DND-41 (cell line): ENCODE data around the gene TNFRSF8.

ENCODE experiments used
- ATAC-seq: fragments of 200-7000 bp; cut with Tn5 transposase; 3 replicates; pipeline ENCODE4 v1.9.1; 2021; ENCODE audit warnings: low read depth; ENCODE audit not compliant: insufficient read depth
- DNase-seq: peaks from one replicate; pipeline ENCODE4 v3.0.0-alpha.2; 2020
- H2AFZ ChIP-seq: 2 replicates; pipeline ENCODE4 v1.6.0; 2012; ENCODE audit warnings: low read depth, low read length
- H3K27ac ChIP-seq: 2 replicates; pipeline ENCODE4 v1.5.1; 2012; ENCODE audit warnings: low read length, inconsistent platforms
- H3K27me3 ChIP-seq: fragments of 200-600 bp; sonication (generic); 2 replicates; pipeline ENCODE4 v1.6.0; 2012; ENCODE audit warnings: low read length, mild to moderate bottlenecking, inconsistent platforms; ENCODE audit not compliant: insufficient read depth, poor library complexity
- H3K36me3 ChIP-seq: 2 replicates; pipeline ENCODE4 v1.5.1; 2012; ENCODE audit warnings: low read length, inconsistent platforms; ENCODE audit not compliant: insufficient read depth
- H3K4me1 ChIP-seq: 2 replicates; pipeline ENCODE4 v1.5.1; 2012; ENCODE audit warnings: mild to moderate bottlenecking, low read length; ENCODE audit not compliant: insufficient read depth
- H3K4me2 ChIP-seq: 2 replicates; pipeline ENCODE4 v1.6.0; 2012; ENCODE audit warnings: mild to moderate bottlenecking, moderate library complexity, low read length, inconsistent platforms; ENCODE audit not compliant: insufficient read depth
- H3K4me3 ChIP-seq, 2 experiments: fragments of 200-600 bp in 1 of 2; shearing (Covaris generic) in 1 of 2; 2 replicates each; pipeline ENCODE4 v1.5.1; 2012 to 2016; ENCODE audit warnings: inconsistent platforms in 2 of 2, low read length in 2 of 2, mild to moderate bottlenecking in 2 of 2, low read depth in 1 of 2, moderate library complexity in 1 of 2
- H3K79me2 ChIP-seq: 2 replicates; pipeline ENCODE4 v1.6.0; 2012; ENCODE audit warnings: low read length, inconsistent platforms; ENCODE audit not compliant: insufficient read depth
- H3K9ac ChIP-seq: 2 replicates; pipeline ENCODE4 v1.6.0; 2012; ENCODE audit warnings: low read depth, mild to moderate bottlenecking, inconsistent platforms, low read length, moderate library complexity
- H3K9me3 ChIP-seq: 2 replicates; pipeline ENCODE4 v1.5.1; 2012; ENCODE audit warnings: low read length, moderate library complexity, mild to moderate bottlenecking, inconsistent platforms; ENCODE audit not compliant: insufficient read depth, severe bottlenecking
- H4K20me1 ChIP-seq: 2 replicates; pipeline ENCODE4 v1.6.0; 2012; ENCODE audit warnings: low read length; ENCODE audit not compliant: insufficient read depth
- CTCF ChIP-seq: IDR thresholded peaks from 2 replicates; pipeline ENCODE4 v1.5.1; 2012; ENCODE audit warnings: borderline replicate concordance, low read length, moderate library complexity, mild to moderate bottlenecking; ENCODE audit not compliant: poor library complexity, severe bottlenecking; ENCODE audit errors: extremely low read depth
- EZH2 ChIP-seq: IDR thresholded peaks from 3 replicates; pipeline ENCODE4 v1.6.1; 2012; ENCODE audit warnings: borderline replicate concordance, low read depth, mild to moderate bottlenecking, moderate library complexity, low read length, inconsistent platforms; ENCODE audit not compliant: severe bottlenecking

The TNFRSF8 gene

GRCh38 chr1:12021616-12022015 lies 41.5 kb upstream of the TNFRSF8 start:
- H3K4me1 ChIP-seq = peaks cover 20% of the 10 kb centered on the region
- peak overlapping the region; percentile 11; the same call in 1 of the 2 replicates for H3K4me2 ChIP-seq
- ATAC-seq (no peak), DNase-seq (no peak)
- H3K27me3 ChIP-seq = no peaks in the 10 kb centered on the region
- H3K36me3 ChIP-seq = peaks cover 43% of the 10 kb centered on the region
- H3K4me3 ChIP-seq = no peak overlapping the region
- no peak overlapping the region for H2AFZ ChIP-seq
- TF ChIP-seq CTCF (no peak), EZH2 (no peak)
- H3K27ac ChIP-seq = no peak overlapping the region
- H4K20me1 ChIP-seq = peaks cover 6% of the 10 kb centered on the region; the same call in 1 of the 2 replicates
- H3K79me2 ChIP-seq = peaks cover 34% of the 10 kb centered on the region
- H3K9me3 ChIP-seq = no peaks in the 10 kb centered on the region
- no peak overlapping the region for H3K9ac ChIP-seq

GRCh38 chr1:12022036-12022435 lies 41.1 kb upstream of the TNFRSF8 start:
- H3K4me3 ChIP-seq = no peak overlapping the region
- TF ChIP-seq CTCF (no peak), EZH2 (no peak)
- 0 out of 2 replicates have a peak overlapping the region, but pooled peaks have one; percentile 11 for H3K4me2 ChIP-seq
- peaks cover 6% of the 10 kb centered on the region; the same call in 1 of the 2 replicates for H4K20me1 ChIP-seq
- H3K27ac ChIP-seq = no peak overlapping the region
- H2AFZ ChIP-seq = no peak overlapping the region
- peaks cover 20% of the 10 kb centered on the region for H3K4me1 ChIP-seq
- ATAC-seq (no peak), DNase-seq (no peak)
- no peaks in the 10 kb centered on the region for H3K27me3 ChIP-seq
- H3K9ac ChIP-seq = no peak overlapping the region
- no peaks in the 10 kb centered on the region for H3K9me3 ChIP-seq
- peaks cover 46% of the 10 kb centered on the region for H3K36me3 ChIP-seq
- peaks cover 34% of the 10 kb centered on the region for H3K79me2 ChIP-seq

GRCh38 chr1:12026586-12026985 lies 36.5 kb upstream of the TNFRSF8 start:
- Histone ChIP-seq H3K9ac (no peak overlapping the region), H3K79me2 (peaks cover 12% of the 10 kb centered on the region), H2AFZ (no peak overlapping the region), H3K4me2 (no peak overlapping the region), H3K27me3 (no peaks in the 10 kb centered on the region), H3K9me3 (no peaks in the 10 kb centered on the region), H3K27ac (no peak overlapping the region), H3K4me3 (no peak overlapping the region), H3K4me1 (no peaks in the 10 kb centered on the region), H3K36me3 (peaks cover 88% of the 10 kb centered on the region), H4K20me1 (peaks cover 7% of the 10 kb centered on the region)
- TF ChIP-seq EZH2 (no peak), CTCF (no peak)
- no peak for DNase-seq
- no peak for ATAC-seq

- H3K4me1 ChIP-seq = no peaks in the 10 kb centered on the region
- TF ChIP-seq EZH2 (no peak), CTCF (no peak)
- H3K9me3 ChIP-seq = no peaks in the 10 kb centered on the region
- no peak for ATAC-seq
- H3K4me2 ChIP-seq = no peak overlapping the region
- peaks cover 80% of the 10 kb centered on the region for H3K36me3 ChIP-seq
- no peak overlapping the region; the same call in 1 of the 2 replicates for H3K27ac ChIP-seq
- no peaks in the 10 kb centered on the region for H3K27me3 ChIP-seq
- H3K79me2 ChIP-seq = no peaks in the 10 kb centered on the region
- H3K9ac ChIP-seq = no peak overlapping the region
- H4K20me1 ChIP-seq = peaks cover 4% of the 10 kb centered on the region; the same call in 1 of the 2 replicates
- no peak overlapping the region for H2AFZ ChIP-seq
- H3K4me3 ChIP-seq = no peak overlapping the region
- no peak for DNase-seq
Measured at GRCh38 chr1:12028248-12028647, 34.9 kb upstream of the TNFRSF8 start.
